Measurements from ENCODE around the gene RFX2. TPM values are rescaled to one million over a fixed set of nuclear protein-coding genes. Genes with fewer than 3 reads are reported as not detected.

Gene RFX2
- total and polyA plus RNA-seq, 10 of the 15 experiments (the other 5 are each of a cell fraction or from before 2014, with no cell fraction given): 3.2 to 9.8 (median 4.7) TPM

GRCh38 chr19:6032381-6032780 is 77.9 kb downstream of the RFX2 start:
- Histone ChIP-seq H3K27ac (ENCODE audit: control insufficient read depth, insufficient read depth) (no peak overlapping the region), H2AFZ (ENCODE audit: control insufficient read depth, low read depth, low read length) (no peak overlapping the region), H3K79me2 (ENCODE audit: control insufficient read depth, insufficient read depth, low read length) (no peaks in the 10 kb centered on the region), H3K4me3 (no peak overlapping the region), H3K9ac (ENCODE audit: control insufficient read depth, insufficient read depth, low read length) (no peak overlapping the region), H3K36me3 (ENCODE audit: control insufficient read depth in 2 of 2, insufficient read depth in 2 of 2, low read length in 1 of 2) (no peaks in the 10 kb centered on the region), H3K4me2 (ENCODE audit: control insufficient read depth, insufficient read depth) (no peak overlapping the region), H3K27me3 (replicated peaks in 1 of 2; ENCODE audit: control insufficient read depth in 2 of 2, insufficient read depth in 2 of 2, low read length in 1 of 2) (no peaks in the 10 kb centered on the region), H3K4me1 (ENCODE audit: control insufficient read depth, insufficient read depth, low read length) (peaks cover under 1% of the 10 kb centered on the region; the same call in 1 of the 2 replicates), H4K20me1 (ENCODE audit: control insufficient read depth, insufficient read depth) (no peaks in the 10 kb centered on the region), H3K9me3 (replicated peaks; ENCODE audit: control insufficient read depth, insufficient read depth, low read length) (no peaks in the 10 kb centered on the region)
- intact Hi-C loops (cut with micrococcal nuclease; ENCODE audit: unreplicated experiment): no loop called here
- TF ChIP-seq MXI1 (IDR thresholded peaks at IDR 0.05; ENCODE audit: low read depth, low read length) (no peak), KAT2A (conservative IDR thresholded peaks at IDR 0.05; ENCODE audit: control insufficient read depth, low read depth, low read length) (no peak)
- POLR2A ChIA-PET: no interaction called here
- CTCF ChIA-PET: interaction anchor here (1.1 to 3.1 kb wide), 3 partner anchors 10 to 93 kb away, joined by 3 to 17 read pairs (median 5); no protein-coding TSS in a partner anchor
- RAD21 ChIA-PET (ENCODE audit: unreplicated experiment): no interaction called here
- 69% methylated on average over 4 of the region's 4 CpGs for WGBS (ENCODE audit: insufficient coverage, insufficient replicate concordance, low lambda C conversion rate, missing lambda C conversion rate)
- DNase-seq (ENCODE audit: low read depth, low spot score) (no peak), ATAC-seq (no peak), FAIRE-seq (no peak)
- BruUV-seq (replicated peaks): no TSS peak
- in situ Hi-C loops (cut with MboI): no loop called here
- SMC1A ChIA-PET (ENCODE audit: uncharacterized antibody, unreplicated experiment): interaction anchor here (1.1 to 1.8 kb wide), 2 partner anchors 16 kb away, joined by 4 read pairs; no protein-coding TSS in a partner anchor

- DNase-seq (ENCODE audit: low read depth, low spot score): no peak
- SMC1A ChIA-PET (ENCODE audit: uncharacterized antibody, unreplicated experiment): interaction anchor here (1.0 to 1.1 kb wide), 2 partner anchors 41 to 62 kb away, joined by 3 read pairs; no protein-coding TSS in a partner anchor
- Histone ChIP-seq H3K27ac (ENCODE audit: control insufficient read depth, insufficient read depth) (no peak overlapping the region), H3K9ac (ENCODE audit: control insufficient read depth, insufficient read depth, low read length) (no peak overlapping the region), H3K4me3 (no peak overlapping the region), H3K36me3 (ENCODE audit: control insufficient read depth in 2 of 2, insufficient read depth in 2 of 2, low read length in 1 of 2) (no peaks in the 10 kb centered on the region), H3K79me2 (ENCODE audit: control insufficient read depth, insufficient read depth, low read length) (no peaks in the 10 kb centered on the region), H4K20me1 (ENCODE audit: control insufficient read depth, insufficient read depth) (no peaks in the 10 kb centered on the region), H3K27me3 (replicated peaks in 1 of 2; ENCODE audit: control insufficient read depth in 2 of 2, insufficient read depth in 2 of 2, low read length in 1 of 2) (no peaks in the 10 kb centered on the region), H2AFZ (ENCODE audit: control insufficient read depth, low read depth, low read length) (no peak overlapping the region), H3K4me1 (ENCODE audit: control insufficient read depth, insufficient read depth, low read length) (no peaks in the 10 kb centered on the region), H3K4me2 (ENCODE audit: control insufficient read depth, insufficient read depth) (no peak overlapping the region), H3K9me3 (replicated peaks; ENCODE audit: control insufficient read depth, insufficient read depth, low read length) (no peaks in the 10 kb centered on the region)
- RAD21 ChIA-PET (ENCODE audit: unreplicated experiment): no interaction called here
- BruUV-seq (replicated peaks): no TSS peak
- no peak for ATAC-seq
- POLR2A ChIA-PET: no interaction called here
- 85% methylated on average over 3 of the region's 3 CpGs for WGBS (ENCODE audit: insufficient coverage, insufficient replicate concordance, low lambda C conversion rate, missing lambda C conversion rate)
- intact Hi-C loops (cut with micrococcal nuclease; ENCODE audit: unreplicated experiment): no loop called here
- FAIRE-seq: no peak
- CTCF ChIA-PET: interaction anchor here (1.2 kb wide), 1 partner anchor 96 kb away, joined by 3 read pairs; no protein-coding TSS in a partner anchor
- in situ Hi-C loops (cut with MboI): no loop called here
- no peak for TF ChIP-seq STAT1 (conservative IDR thresholded peaks at IDR 0.05)
- no peak for TF ChIP-seq CBX3 (IDR thresholded peaks at IDR 0.05; ENCODE audit: borderline replicate concordance, low read depth)
- no peak for TF ChIP-seq SKIL (IDR thresholded peaks at IDR 0.05; ENCODE audit: low read depth, poor library complexity, severe bottlenecking)
- TF ChIP-seq BCL11A (IDR thresholded peaks at IDR 0.05; ENCODE audit: low read depth, low read length): no peak
- TF ChIP-seq NBN (IDR thresholded peaks at IDR 0.05): no peak
- no peak for TF ChIP-seq PKNOX1 (IDR thresholded peaks at IDR 0.05)
- TF ChIP-seq ZNF687 (IDR thresholded peaks at IDR 0.05): no peak
- TF ChIP-seq MYB (IDR thresholded peaks at IDR 0.05; ENCODE audit: borderline replicate concordance, low read depth, low read length): no peak
- no peak for TF ChIP-seq ZNF207 (IDR thresholded peaks at IDR 0.05; ENCODE audit: borderline replicate concordance)
Measured at GRCh38 chr19:6030214-6030507, 80.1 kb downstream of the RFX2 start.
